ENCODE results near the gene GPC5.
"Not testable (repeated sequence)": the region's sequence is repeated elsewhere in the genome, so short reads cannot be mapped to it uniquely, and the experiment has no call there.

The GPC5 gene

GRCh38 chr13:91370501-91370900, 27.9 kb upstream of the GPC5 start:
- no peak for DNase-seq

- DNase-seq: no peak
Measured at GRCh38 chr13:91372911-91373310, 25.5 kb upstream of the GPC5 start.

GRCh38 chr13:91375116-91375729, 23.2 kb upstream of the GPC5 start:
- peak in 2 of 6 experiments; percentile 5 to 6 for DNase-seq

- no peak for DNase-seq
Measured at GRCh38 chr13:91381371-91381770, 17.1 kb upstream of the GPC5 start.

GRCh38 chr13:91383836-91384235, 14.6 kb upstream of the GPC5 start:
- no peak for DNase-seq

GRCh38 chr13:91384896-91385295, 13.5 kb upstream of the GPC5 start:
- DNase-seq: no peak

- DNase-seq: no peak
Measured at GRCh38 chr13:91389186-91389585, 9.2 kb upstream of the GPC5 start.

- DNase-seq: no peak
Measured at GRCh38 chr13:91397595-91397994, 826 bp upstream of the GPC5 start.

- DNase-seq: peak in 2 of 6 experiments; percentile 15 to 36
Measured at GRCh38 chr13:91399189-91400062, 1.0 kb downstream of the GPC5 start.

- DNase-seq: peak in 1 of 6 experiments; percentile 36
Measured at GRCh38 chr13:91400063-91400399, 1.6 kb downstream of the GPC5 start.

GRCh38 chr13:91400671-91401070, 2.2 kb downstream of the GPC5 start:
- DNase-seq: no peak

- DNase-seq: no peak
Measured at GRCh38 chr13:91401920-91402319, 3.5 kb downstream of the GPC5 start.

GRCh38 chr13:91405240-91405639, 6.8 kb downstream of the GPC5 start:
- no peak for DNase-seq

GRCh38 chr13:91406619-91407018, 8.2 kb downstream of the GPC5 start:
- peak in 1 of 6 experiments; percentile 14 for DNase-seq

- no peak for DNase-seq
Measured at GRCh38 chr13:91408971-91409370, 10.6 kb downstream of the GPC5 start.

- not testable (repeated sequence) for DNase-seq
Measured at GRCh38 chr13:91416579-91416978, 18.2 kb downstream of the GPC5 start.

- no peak for DNase-seq
Measured at GRCh38 chr13:91417660-91418325, 19.4 kb downstream of the GPC5 start.

GRCh38 chr13:91426913-91427312, 28.5 kb downstream of the GPC5 start:
- no peak for DNase-seq

- not testable (repeated sequence) for DNase-seq
Measured at GRCh38 chr13:91438674-91439073, 40.3 kb downstream of the GPC5 start.

GRCh38 chr13:91450913-91451312, 52.5 kb downstream of the GPC5 start:
- DNase-seq: no peak

GRCh38 chr13:91454666-91455065, 56.2 kb downstream of the GPC5 start:
- DNase-seq: no peak

- no peak for DNase-seq
Measured at GRCh38 chr13:91456837-91457236, 58.4 kb downstream of the GPC5 start.

- DNase-seq: peak in 1 of 6 experiments; percentile 3
Measured at GRCh38 chr13:91459485-91459884, 61.1 kb downstream of the GPC5 start.

- no peak for DNase-seq
Measured at GRCh38 chr13:91464336-91464735, 65.9 kb downstream of the GPC5 start.
